ENCODE data around the gene SLC34A1. TPM values are rescaled to one million over a fixed set of nuclear protein-coding genes. Genes with fewer than 3 reads are reported as not detected.

SLC34A1 gene
- total and polyA plus RNA-seq, 4 donors = 0.23 to 1.0 (median 0.47) TPM

- Histone ChIP-seq H3K9me3 (ENCODE audit: control insufficient read depth in 4 of 4, low read length in 3 of 4) (no peaks in the 10 kb centered on the region), H3K9ac (ENCODE audit: low read depth in 1 of 2, low read length in 2 of 2) (no peak overlapping the region), H3K4me1 (ENCODE audit: control insufficient read depth in 4 of 4, insufficient read depth in 4 of 4, low read length in 3 of 4) (peaks cover 3 to 4% (median 3%) of the 10 kb centered on the region in 4 donors), H3K27me3 (ENCODE audit: control insufficient read depth in 4 of 4, insufficient read depth in 4 of 4, low read length in 3 of 4) (no peaks in the 10 kb centered on the region), H3K4me3 (ENCODE audit: low read depth in 1 of 3, low read length in 3 of 3) (no peak overlapping the region), H3K36me3 (ENCODE audit: control insufficient read depth in 4 of 4, insufficient read depth in 3 of 4, low read depth in 1 of 4, low read length in 3 of 4) (peaks cover 2 to 15% (median 8%) of the 10 kb centered on the region in 4 donors), H3K27ac (ENCODE audit: low read depth in 1 of 2, low read length in 2 of 2) (no peak overlapping the region)
- no peak for DNase-seq (ENCODE audit: low spot score)
- TF ChIP-seq ZBTB33 (IDR thresholded peaks at IDR 0.05) (no peak), TAF1 (conservative IDR thresholded peaks at IDR 0.05) (no peak), SP1 (IDR thresholded peaks at IDR 0.05) (no peak), JUND (IDR thresholded peaks at IDR 0.05) (no peak), RXRA (IDR thresholded peaks at IDR 0.05) (no peak), MAX (IDR thresholded peaks at IDR 0.05) (no peak), REST (IDR thresholded peaks at IDR 0.05) (no peak), EGR1 (IDR thresholded peaks at IDR 0.05; ENCODE audit: low read depth in 2 of 2) (no peak), FOXA1 (IDR thresholded peaks at IDR 0.05) (no peak), CTCF (IDR thresholded peaks at IDR 0.05; ENCODE audit: low read depth, low read length, missing input control) (no peak), ATF3 (IDR thresholded peaks at IDR 0.05) (no peak), FOXA2 (IDR thresholded peaks at IDR 0.05) (no peak), YY1 (IDR thresholded peaks at IDR 0.05) (no peak), NR2F2 (IDR thresholded peaks at IDR 0.05) (no peak), RAD21 (IDR thresholded peaks at IDR 0.05) (no peak), GABPA (IDR thresholded peaks at IDR 0.05 in 1 of 2, conservative IDR thresholded peaks at IDR 0.05 in 1 of 2) (no peak), HNF4A (conservative IDR thresholded peaks at IDR 0.05) (no peak)
- WGBS = 92% methylated on average over 26 of the region's 26 CpGs
Measured at GRCh38 chr5:177440990-177441780, 57.0 kb downstream of the SLC34A1 start.
